Ishikawa (cell line): Measurements from ENCODE around the gene CHEK1.

Experiments
- MAX ChIP-seq: IDR thresholded peaks from 2 replicates; pipeline ENCODE4 v1.6.1; 2012
- REST ChIP-seq: IDR thresholded peaks from 2 replicates; pipeline ENCODE4 v1.6.1; 2012; ENCODE audit warnings: low read depth, mild to moderate bottlenecking
- TCF12 ChIP-seq: IDR thresholded peaks from 2 replicates; pipeline ENCODE4 v1.6.1; 2012; ENCODE audit warnings: low read depth

- no peak for TF ChIP-seq MAX
- no peak for TF ChIP-seq REST
- TF ChIP-seq TCF12: no peak
Measured at GRCh38 chr11:125679837-125680236, 54.9 kb downstream of the CHEK1 start.
